Measurements from ENCODE around the gene TTC31. TPM values are rescaled to one million over a fixed set of nuclear protein-coding genes. Genes with fewer than 3 reads are reported as not detected.

TTC31 gene
- total RNA-seq, 1 donor from 2014 or later: 49.1 TPM

DNA sequence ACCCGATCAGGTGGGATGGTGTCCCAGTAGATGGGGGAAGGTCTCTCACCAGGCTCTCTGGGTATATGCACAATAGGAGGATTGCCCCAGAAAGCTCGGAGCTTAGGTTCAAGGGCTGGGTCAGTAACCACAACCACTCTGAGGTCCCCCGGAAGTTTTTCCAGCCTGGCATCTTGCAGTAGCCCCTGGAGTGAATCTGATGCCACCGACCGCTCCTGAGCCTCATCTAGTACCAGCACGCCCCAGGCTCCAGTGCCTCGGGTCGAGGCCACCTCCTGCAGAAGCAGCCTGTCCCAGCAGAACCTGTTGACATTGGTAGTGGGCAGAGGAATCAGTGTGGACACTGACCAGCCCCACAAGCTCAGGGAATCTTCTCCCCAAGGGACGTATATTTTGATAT, 41.1 kb downstream of the TTC31 start:
- CTCF ChIA-PET: no interaction called here
- peaks cover 10% of the 10 kb centered on the region for H3K27me3 Mint-ChIP-seq

DNA sequence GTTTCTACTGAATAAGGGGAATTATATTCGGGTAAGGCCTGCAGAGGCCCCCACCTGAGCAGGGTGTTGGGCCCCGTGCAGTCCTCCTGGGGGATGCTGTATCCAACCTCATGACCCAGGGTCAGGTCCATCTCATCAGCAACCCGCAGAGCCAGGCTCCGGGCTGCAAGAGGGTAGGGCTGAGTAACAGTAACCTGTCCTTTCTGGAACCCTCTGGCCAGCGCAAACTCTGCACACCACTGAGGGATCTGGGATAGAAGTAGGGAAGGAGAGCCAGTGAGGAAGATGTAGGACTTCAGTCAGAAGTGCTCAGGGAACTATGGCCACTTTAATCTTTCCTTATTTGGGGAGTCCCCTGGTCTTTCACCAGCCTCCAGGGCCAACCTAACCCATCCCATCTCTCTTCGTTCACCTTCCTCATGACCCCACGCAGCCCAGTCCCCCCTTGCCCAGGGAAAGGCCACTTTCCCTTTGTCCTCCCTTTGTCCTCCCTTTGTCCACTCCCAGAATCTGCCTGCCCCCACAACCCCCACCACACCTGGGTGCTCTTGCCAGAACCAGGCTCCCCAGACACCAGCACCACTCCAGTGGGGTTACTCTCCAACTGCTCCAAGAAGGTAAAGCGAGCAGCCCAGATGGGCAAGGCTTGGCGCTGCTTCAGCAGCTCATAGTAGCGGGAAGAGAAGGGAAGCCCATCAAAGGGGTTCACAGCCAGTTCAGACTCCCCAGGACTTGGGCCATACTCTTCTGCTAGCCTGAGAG, 42.3 kb downstream of the TTC31 start:
- TF ChIP-seq, protein P1, sequence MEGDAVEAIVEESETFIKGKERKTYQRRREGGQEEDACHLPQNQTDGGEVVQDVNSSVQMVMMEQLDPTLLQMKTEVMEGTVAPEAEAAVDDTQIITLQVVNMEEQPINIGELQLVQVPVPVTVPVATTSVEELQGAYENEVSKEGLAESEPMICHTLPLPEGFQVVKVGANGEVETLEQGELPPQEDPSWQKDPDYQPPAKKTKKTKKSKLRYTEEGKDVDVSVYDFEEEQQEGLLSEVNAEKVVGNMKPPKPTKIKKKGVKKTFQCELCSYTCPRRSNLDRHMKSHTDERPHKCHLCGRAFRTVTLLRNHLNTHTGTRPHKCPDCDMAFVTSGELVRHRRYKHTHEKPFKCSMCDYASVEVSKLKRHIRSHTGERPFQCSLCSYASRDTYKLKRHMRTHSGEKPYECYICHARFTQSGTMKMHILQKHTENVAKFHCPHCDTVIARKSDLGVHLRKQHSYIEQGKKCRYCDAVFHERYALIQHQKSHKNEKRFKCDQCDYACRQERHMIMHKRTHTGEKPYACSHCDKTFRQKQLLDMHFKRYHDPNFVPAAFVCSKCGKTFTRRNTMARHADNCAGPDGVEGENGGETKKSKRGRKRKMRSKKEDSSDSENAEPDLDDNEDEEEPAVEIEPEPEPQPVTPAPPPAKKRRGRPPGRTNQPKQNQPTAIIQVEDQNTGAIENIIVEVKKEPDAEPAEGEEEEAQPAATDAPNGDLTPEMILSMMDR (IDR thresholded peaks at IDR 0.05): no peak
- Mint-ChIP-seq H3K27me3 (peaks cover 3% of the 10 kb centered on the region), H3K4me3 (no peak overlapping the region), H3K9me3 (no peaks in the 10 kb centered on the region), H3K36me3 (ENCODE audit: low read depth) (peaks cover 35% of the 10 kb centered on the region), H3K27ac (no peak overlapping the region), H3K4me1 (peaks cover 34% of the 10 kb centered on the region)
- CTCF ChIA-PET: no interaction called here
- no peak for ATAC-seq (ENCODE audit: low read depth)
- intact Hi-C loops (cut with micrococcal nuclease): no loop called here
- POLR2A ChIA-PET: interaction anchor here (0.9 to 1.9 kb wide), 4 partner anchors 12 to 70 kb away, joined by 3 to 17 read pairs (median 5); partner anchors contain the start of genes INO80B, MRPL53 and PCGF1
- DNase-seq: no peak

More for the DNA sequence above, 41.1 kb downstream of the TTC31 start:
- ATAC-seq (ENCODE audit: low read depth) (no peak), DNase-seq (no peak)
- Mint-ChIP-seq H3K4me1 (peaks cover 32% of the 10 kb centered on the region), H3K36me3 (ENCODE audit: low read depth) (peaks cover 31% of the 10 kb centered on the region), H3K27ac (no peak overlapping the region), H3K9me3 (no peaks in the 10 kb centered on the region), H3K4me3 (no peak overlapping the region)
- intact Hi-C loops (cut with micrococcal nuclease): no loop called here
- POLR2A ChIA-PET: interaction anchor here (0.9 kb wide), 1 partner anchor 14 kb away, joined by 3 read pairs; no protein-coding TSS in a partner anchor
- TF ChIP-seq, protein P1 (IDR thresholded peaks at IDR 0.05): no peak

DNA sequence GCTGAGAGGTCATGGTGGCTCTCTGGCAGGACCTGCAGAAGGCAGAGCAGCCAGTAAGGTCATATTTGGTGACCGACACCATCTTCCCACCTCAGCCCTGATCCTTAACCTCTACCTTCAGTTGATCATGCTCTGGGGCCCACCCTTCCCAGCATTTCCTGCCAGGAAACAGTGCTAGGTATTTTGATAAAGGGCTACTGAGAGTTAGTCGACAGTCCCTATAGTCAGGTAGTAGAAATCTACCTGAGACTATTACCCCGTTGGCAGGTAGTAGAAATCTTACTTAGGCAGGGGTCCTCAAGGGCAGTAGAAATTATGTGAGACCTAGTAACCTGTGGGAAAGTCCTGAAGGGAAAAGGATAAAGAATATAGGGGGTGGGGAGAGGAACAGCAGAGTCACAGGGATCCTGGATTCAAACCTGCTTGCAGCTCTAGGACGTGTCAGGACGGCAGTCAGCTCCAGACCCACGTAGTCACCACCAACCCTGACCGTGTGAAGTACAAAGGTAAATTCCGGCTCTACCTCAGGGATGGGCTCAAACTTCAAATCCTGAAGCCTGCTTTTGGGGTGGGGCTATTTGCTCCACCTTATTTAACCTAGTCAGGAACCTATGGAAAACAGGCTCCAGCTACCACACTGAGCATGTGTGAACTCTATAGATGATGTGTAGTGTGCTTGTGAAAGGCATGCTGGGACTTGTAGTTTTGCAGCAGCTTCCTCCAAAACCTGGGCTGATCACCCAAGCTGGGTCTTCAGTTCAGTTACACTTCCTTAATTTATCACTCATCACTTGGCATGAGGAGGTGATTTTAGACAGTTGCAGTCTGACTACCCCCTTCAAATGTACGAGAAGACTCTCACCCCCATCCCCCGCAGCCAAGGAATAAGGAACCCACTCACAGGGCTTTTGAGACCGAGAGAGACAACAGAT, 43.1 kb downstream of the TTC31 start, which contains the start of gene DQX1:
TSS of gene DQX1 (minus strand) at position 515 of the 932 bp plus-strand sequence. CDS start at position 13, 502 bp downstream.
- H3K27me3 Mint-ChIP-seq: no peaks in the 10 kb centered on the region
- ChIA-PET POLR2A (interaction anchor here (0.6 to 8.8 kb wide), 11 partner anchors 10 to 318 kb away, joined by 3 to 63 read pairs (median 5); partner anchors contain the start of genes CCDC142, INO80B, MRPL53 and PCGF1), CTCF (interaction anchor here (0.7 kb wide), 1 partner anchor 23 kb away, joined by 3 read pairs; no protein-coding TSS in a partner anchor)
- DNase-seq: no peak
- H3K27ac Mint-ChIP-seq: peak within 1 kb of the TSS; percentile 84
- H3K4me1 Mint-ChIP-seq: peaks cover 40% of the 10 kb centered on the region
- intact Hi-C loops (cut with micrococcal nuclease): no loop called here
- H3K9me3 Mint-ChIP-seq: no peaks in the 10 kb centered on the region
- TF ChIP-seq, protein P1 (IDR thresholded peaks at IDR 0.05): no peak
- H3K4me3 Mint-ChIP-seq: peak within 1 kb of the TSS; percentile 66
- H3K36me3 Mint-ChIP-seq (ENCODE audit: low read depth): peaks cover 43% of the 10 kb centered on the region
- ATAC-seq (ENCODE audit: low read depth): peak; percentile 17

DNA sequence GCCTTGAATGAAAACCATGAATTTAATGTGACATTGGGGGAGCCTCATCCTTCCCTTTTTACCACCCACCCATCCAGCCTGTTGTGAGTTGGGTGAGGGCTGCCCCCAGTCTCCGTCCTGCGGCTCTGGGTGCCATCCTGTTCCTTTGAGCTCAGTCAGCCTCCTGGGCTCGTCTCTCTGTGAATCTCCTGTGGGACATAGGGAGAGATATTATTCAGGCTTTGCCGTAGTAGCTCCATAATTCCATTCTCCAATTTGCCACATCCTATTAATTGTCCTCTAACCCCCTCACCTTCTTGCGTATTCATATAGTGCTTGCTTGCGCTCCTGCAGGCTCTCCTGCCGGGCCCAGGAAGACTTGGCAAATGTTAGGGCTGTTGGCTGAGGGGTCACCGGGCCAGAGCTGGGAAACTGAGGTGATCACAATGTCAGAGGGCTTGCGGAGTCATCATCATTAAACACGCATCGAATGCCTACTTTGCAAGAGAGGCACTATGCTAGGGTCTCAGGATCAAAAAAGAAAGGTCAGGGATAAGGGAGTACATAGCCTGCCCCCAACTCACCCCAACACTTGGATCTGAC, 43.9 kb downstream of the TTC31 start:
- H3K4me3 Mint-ChIP-seq: peak overlapping the region; percentile 66
- no peaks in the 10 kb centered on the region for H3K27me3 Mint-ChIP-seq
- no peaks in the 10 kb centered on the region for H3K9me3 Mint-ChIP-seq
- DNase-seq: no peak
- CTCF ChIA-PET: interaction anchor here (0.7 kb wide), 1 partner anchor 23 kb away, joined by 3 read pairs; no protein-coding TSS in a partner anchor
- TF ChIP-seq, protein P1 (IDR thresholded peaks at IDR 0.05): no peak
- ATAC-seq (ENCODE audit: low read depth): no peak
- H3K36me3 Mint-ChIP-seq (ENCODE audit: low read depth): peaks cover 48% of the 10 kb centered on the region
- POLR2A ChIA-PET: interaction anchor here (0.6 to 8.8 kb wide), 9 partner anchors 10 to 319 kb away, joined by 3 to 63 read pairs (median 5); partner anchors contain the start of genes CCDC142, MRPL53, PCGF1 and TTC31
- peaks cover 48% of the 10 kb centered on the region for H3K4me1 Mint-ChIP-seq
- peak overlapping the region; percentile 84 for H3K27ac Mint-ChIP-seq
- intact Hi-C loops (cut with micrococcal nuclease): no loop called here

All from activated B cell treated with CpG ODN at 0.5 μM for 24 hours (primary cell).